CD14-positive monocyte (primary cell): ENCODE measurements around the gene GPC5. TPM values are rescaled to one million over a fixed set of nuclear protein-coding genes. Genes with fewer than 3 reads are reported as not detected.

Experiments used
- DNase-seq, 3 donors: peaks; one replicate each; pipeline ENCODE4 v3.0.0-alpha.2; 2011 to 2022
- H2AFZ ChIP-seq: 2 replicates; pipeline ENCODE4 v1.6.0; 2012; ENCODE audit warnings: mild to moderate bottlenecking, low read depth, low read length, inconsistent platforms; ENCODE audit not compliant: insufficient read depth, poor library complexity, severe bottlenecking
- H3K27ac ChIP-seq, 2 donors: 1 replicate in 1 of 2; 2 replicates in 1 of 2; pipeline ENCODE4 v1.5.1; 2012 to 2013; ENCODE audit warnings: low read length in 2 of 2, control low read depth in 1 of 2, inconsistent platforms in 1 of 2, low read depth in 1 of 2, mild to moderate bottlenecking in 1 of 2
- H3K27me3 ChIP-seq, 2 donors: one replicate each; pipeline versions ENCODE4 v1.6.0 to v1.6.1; 2011 to 2013; ENCODE audit warnings: low read length in 2 of 2; ENCODE audit not compliant: control insufficient read depth in 2 of 2, insufficient read depth in 2 of 2
- H3K36me3 ChIP-seq, 2 donors: replicated peaks in 1 of 2; 1 replicate in 1 of 2; 2 replicates in 1 of 2; pipeline versions ENCODE4 v1.5.1 to v1.6.1; 2012 to 2013; ENCODE audit warnings: low read length in 2 of 2, control low read depth in 1 of 2, inconsistent platforms in 1 of 2, mild to moderate bottlenecking in 1 of 2; ENCODE audit not compliant: insufficient read depth in 2 of 2, control insufficient read depth in 1 of 2
- H3K4me1 ChIP-seq, 2 donors: 1 replicate in 1 of 2; 2 replicates in 1 of 2; pipeline versions ENCODE4 v1.5.1 to v1.6.1; 2012 to 2013; ENCODE audit warnings: low read length in 2 of 2, control low read depth in 1 of 2, inconsistent platforms in 1 of 2, mild to moderate bottlenecking in 1 of 2, moderate library complexity in 1 of 2; ENCODE audit not compliant: insufficient read depth in 2 of 2, control insufficient read depth in 1 of 2
- H3K4me2 ChIP-seq: replicated peaks from 2 replicates; pipeline ENCODE3; 2012; ENCODE audit warnings: low read length, moderate library complexity, mild to moderate bottlenecking; ENCODE audit not compliant: poor library complexity, severe bottlenecking; ENCODE audit errors: extremely low read depth
- H3K4me3 ChIP-seq, 3 experiments: fragments of 200-600 bp in 1 of 3; sonication (generic) in 1 of 3; replicated peaks in 1 of 3; 1 replicate in 2 of 3; 2 replicates in 1 of 3; pipeline ENCODE4 v1.5.1; 2011 to 2013; ENCODE audit warnings: low read length in 3 of 3, mild to moderate bottlenecking in 3 of 3, control low read depth in 2 of 3, low read depth in 2 of 3, inconsistent platforms in 1 of 3, moderate library complexity in 1 of 3
- H3K79me2 ChIP-seq: 2 replicates; pipeline ENCODE4 v1.6.0; 2012; ENCODE audit warnings: mild to moderate bottlenecking, control low read depth, inconsistent platforms, low read length, moderate library complexity; ENCODE audit not compliant: insufficient read depth
- H3K9ac ChIP-seq: 2 replicates; pipeline ENCODE4 v1.6.0; 2017; ENCODE audit warnings: low read length, mild to moderate bottlenecking; ENCODE audit not compliant: insufficient read depth, poor library complexity, severe bottlenecking
- H3K9me3 ChIP-seq, 2 donors: replicated peaks in 1 of 2; 1 replicate in 1 of 2; 2 replicates in 1 of 2; pipeline versions ENCODE4 v1.5.1 to v1.6.1; 2012 to 2013; ENCODE audit warnings: low read length in 2 of 2, control low read depth in 1 of 2; ENCODE audit not compliant: control insufficient read depth in 1 of 2, insufficient read depth in 1 of 2
- H4K20me1 ChIP-seq: 2 replicates; pipeline ENCODE4 v1.6.0; 2012; ENCODE audit warnings: mild to moderate bottlenecking, low read length, control low read depth, moderate library complexity; ENCODE audit not compliant: insufficient read depth
- H3K27ac Mint-ChIP-seq, 7 donors: one replicate each; pipeline ENCODE4 v1.8.0; 2020; ENCODE audit warnings: mild to moderate bottlenecking in 7 of 7, mixed read lengths in 7 of 7, moderate library complexity in 6 of 7, inconsistent platforms in 2 of 7
- H3K27me3 Mint-ChIP-seq, 3 donors: one replicate each; pipeline ENCODE4 v1.8.0; 2021 to 2022; ENCODE audit warnings: low read depth in 3 of 3, mild to moderate bottlenecking in 3 of 3, mixed read lengths in 3 of 3, moderate library complexity in 3 of 3, inconsistent platforms in 1 of 3
- H3K36me3 Mint-ChIP-seq, 2 donors: one replicate each; pipeline ENCODE4 v1.8.0; 2020; ENCODE audit warnings: mixed read lengths in 2 of 2, inconsistent platforms in 1 of 2, mild to moderate bottlenecking in 1 of 2
- H3K4me1 Mint-ChIP-seq: one replicate; pipeline ENCODE4 v1.8.0; 2020; ENCODE audit warnings: mild to moderate bottlenecking, mixed read lengths
- H3K4me3 Mint-ChIP-seq, 2 donors: one replicate each; pipeline ENCODE4 v1.8.0; 2020; ENCODE audit warnings: mild to moderate bottlenecking in 2 of 2, mixed read lengths in 2 of 2, moderate library complexity in 1 of 2
- H3K9me3 Mint-ChIP-seq, 7 donors: one replicate each; pipeline ENCODE4 v1.8.0; 2020 to 2022; ENCODE audit warnings: mixed read lengths in 7 of 7, mild to moderate bottlenecking in 6 of 7, moderate library complexity in 6 of 7, inconsistent platforms in 2 of 7
- WGBS: methylation state at CpG from one replicate; pipeline ENCODE4 v1.1.5; 2013; ENCODE audit warnings: missing lambda C conversion rate; ENCODE audit not compliant: insufficient coverage; 5-methylcytosine and 5-hydroxymethylcytosine counted together
- intact Hi-C, 2 donors: fragments of 100-400 bp; cut with micrococcal nuclease; formaldehyde crosslinking; loops; one replicate each; pipeline versions ENCODE4 v1.15.0 to v1.15.1; 2023
- polyA plus RNA-seq, 3 donors: library from polyadenylated mRNA; depleted of rRNA in 1 of 3; unstranded in 2 of 3; stranded (reverse) in 1 of 3; fragments of 300-500 nt in 2 of 3; fragments of >200 nt in 1 of 3; fragmentation: Illumina TruSeq in 2 of 3; gene quantifications; 1 replicate in 2 of 3; 2 replicates in 1 of 3; pipeline ENCODE4 v1.2.3, GENCODE V29; 2012 to 2021
- TF ChIP-seq, protein P1 (sequence below): fragments of 200-600 bp; IDR thresholded peaks from one replicate; pipeline ENCODE4 v1.8.0; 2022; ENCODE audit warnings: antibody characterized with exemption, mild to moderate bottlenecking

Gene GPC5
- polyA plus RNA-seq, 3 donors: not detected

DNA sequence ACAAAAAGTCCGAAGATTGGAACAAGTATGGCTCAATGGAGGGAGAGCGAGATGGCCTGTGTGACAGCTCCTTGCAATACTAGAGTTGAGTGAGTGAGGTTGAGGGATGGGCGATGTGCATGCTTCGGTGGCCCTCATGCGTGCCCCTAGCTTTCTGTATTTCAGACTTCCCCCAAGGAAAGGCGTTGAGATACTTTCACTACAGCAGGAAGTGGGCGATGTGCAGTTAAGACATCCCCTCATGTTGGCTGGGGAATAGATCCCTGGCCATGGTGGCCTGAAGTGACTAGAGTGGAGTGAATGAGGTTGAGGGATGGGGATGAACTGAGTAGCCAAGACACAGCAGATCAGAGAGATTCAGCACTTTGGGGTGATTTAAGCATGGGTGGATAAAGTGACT lies 1194.3 kb downstream of the GPC5 start:
- no peak overlapping the region for H2AFZ ChIP-seq
- H3K27me3 ChIP-seq: no peaks in the 10 kb centered on the region
- no peak overlapping the region for H3K4me3 ChIP-seq
- Mint-ChIP-seq H3K36me3 (no peaks in the 10 kb centered on the region), H3K27me3 (no peaks in the 10 kb centered on the region), H3K9me3 (peaks cover 1 to 9% (median 7%) of the 10 kb centered on the region in 7 donors), H3K4me1 (no peaks in the 10 kb centered on the region), H3K27ac (no peak overlapping the region), H3K4me3 (no peak overlapping the region)
- peaks cover 16 to 18% of the 10 kb centered on the region in 2 donors for H3K9me3 ChIP-seq
- DNase-seq: no peak
- H3K4me2 ChIP-seq: no peak overlapping the region
- TF ChIP-seq, protein P1, sequence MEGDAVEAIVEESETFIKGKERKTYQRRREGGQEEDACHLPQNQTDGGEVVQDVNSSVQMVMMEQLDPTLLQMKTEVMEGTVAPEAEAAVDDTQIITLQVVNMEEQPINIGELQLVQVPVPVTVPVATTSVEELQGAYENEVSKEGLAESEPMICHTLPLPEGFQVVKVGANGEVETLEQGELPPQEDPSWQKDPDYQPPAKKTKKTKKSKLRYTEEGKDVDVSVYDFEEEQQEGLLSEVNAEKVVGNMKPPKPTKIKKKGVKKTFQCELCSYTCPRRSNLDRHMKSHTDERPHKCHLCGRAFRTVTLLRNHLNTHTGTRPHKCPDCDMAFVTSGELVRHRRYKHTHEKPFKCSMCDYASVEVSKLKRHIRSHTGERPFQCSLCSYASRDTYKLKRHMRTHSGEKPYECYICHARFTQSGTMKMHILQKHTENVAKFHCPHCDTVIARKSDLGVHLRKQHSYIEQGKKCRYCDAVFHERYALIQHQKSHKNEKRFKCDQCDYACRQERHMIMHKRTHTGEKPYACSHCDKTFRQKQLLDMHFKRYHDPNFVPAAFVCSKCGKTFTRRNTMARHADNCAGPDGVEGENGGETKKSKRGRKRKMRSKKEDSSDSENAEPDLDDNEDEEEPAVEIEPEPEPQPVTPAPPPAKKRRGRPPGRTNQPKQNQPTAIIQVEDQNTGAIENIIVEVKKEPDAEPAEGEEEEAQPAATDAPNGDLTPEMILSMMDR: no peak
- 89% methylated on average over 3 of the region's 7 CpGs for WGBS
- no peaks in the 10 kb centered on the region for H3K36me3 ChIP-seq
- intact Hi-C loops: no loop called here
- H4K20me1 ChIP-seq: no peaks in the 10 kb centered on the region
- H3K4me1 ChIP-seq: no peaks in the 10 kb centered on the region
- H3K27ac ChIP-seq: no peak overlapping the region
- H3K79me2 ChIP-seq: no peaks in the 10 kb centered on the region
- no peak overlapping the region for H3K9ac ChIP-seq

- no peak overlapping the region for H2AFZ ChIP-seq
- H3K4me2 ChIP-seq: no peak overlapping the region
- DNase-seq: no peak
- H3K36me3 ChIP-seq: no peaks in the 10 kb centered on the region
- H3K27me3 Mint-ChIP-seq: no peaks in the 10 kb centered on the region
- H3K9ac ChIP-seq: no peak overlapping the region
- no peak overlapping the region for H3K27ac Mint-ChIP-seq
- no peak overlapping the region for H3K4me3 Mint-ChIP-seq
- no peaks in the 10 kb centered on the region for H3K36me3 Mint-ChIP-seq
- H3K79me2 ChIP-seq: no peaks in the 10 kb centered on the region
- H3K4me3 ChIP-seq: no peak overlapping the region
- TF ChIP-seq, protein P1: no peak
- intact Hi-C loops: no loop called here
- H3K9me3 Mint-ChIP-seq: peaks cover 0 to 10% (median 6%) of the 10 kb centered on the region in 7 donors
- no peaks in the 10 kb centered on the region for H3K4me1 Mint-ChIP-seq
- peaks cover 0 to 5% of the 10 kb centered on the region in 2 donors for H3K9me3 ChIP-seq
- H3K27me3 ChIP-seq: no peaks in the 10 kb centered on the region
- WGBS: no CpG with 5 or more reads among the region's 1 CpG
- no peaks in the 10 kb centered on the region for H4K20me1 ChIP-seq
- H3K4me1 ChIP-seq: no peaks in the 10 kb centered on the region
- H3K27ac ChIP-seq: no peak overlapping the region
Observed at GRCh38 chr13:92602560-92602959, 1204.1 kb downstream of the GPC5 start.
